GM11168 (cell line): ENCODE data around the gene SH3BP4.

Source experiments
- in situ Hi-C: fragments of 300-500 bp; cut with MboI; formaldehyde crosslinking; loops from one replicate; pipeline ENCODE4 v1.12.0; 2022; ENCODE audit warnings: low sequenced_read_pairs; ENCODE audit not compliant: unreplicated experiment

The SH3BP4 gene

GRCh38 chr2:235098736-235099494, 147.1 kb downstream of the SH3BP4 start:
- in situ Hi-C loops: no loop called here

GRCh38 chr2:235102896-235103295, 151.1 kb downstream of the SH3BP4 start:
- in situ Hi-C loops: no loop called here
